Measurements from ENCODE around the gene PANK2.
"Not testable (repeated sequence)": the region's sequence is repeated elsewhere in the genome, so short reads cannot be mapped to it uniquely, and the experiment has no call there.

Gene PANK2

DNA sequence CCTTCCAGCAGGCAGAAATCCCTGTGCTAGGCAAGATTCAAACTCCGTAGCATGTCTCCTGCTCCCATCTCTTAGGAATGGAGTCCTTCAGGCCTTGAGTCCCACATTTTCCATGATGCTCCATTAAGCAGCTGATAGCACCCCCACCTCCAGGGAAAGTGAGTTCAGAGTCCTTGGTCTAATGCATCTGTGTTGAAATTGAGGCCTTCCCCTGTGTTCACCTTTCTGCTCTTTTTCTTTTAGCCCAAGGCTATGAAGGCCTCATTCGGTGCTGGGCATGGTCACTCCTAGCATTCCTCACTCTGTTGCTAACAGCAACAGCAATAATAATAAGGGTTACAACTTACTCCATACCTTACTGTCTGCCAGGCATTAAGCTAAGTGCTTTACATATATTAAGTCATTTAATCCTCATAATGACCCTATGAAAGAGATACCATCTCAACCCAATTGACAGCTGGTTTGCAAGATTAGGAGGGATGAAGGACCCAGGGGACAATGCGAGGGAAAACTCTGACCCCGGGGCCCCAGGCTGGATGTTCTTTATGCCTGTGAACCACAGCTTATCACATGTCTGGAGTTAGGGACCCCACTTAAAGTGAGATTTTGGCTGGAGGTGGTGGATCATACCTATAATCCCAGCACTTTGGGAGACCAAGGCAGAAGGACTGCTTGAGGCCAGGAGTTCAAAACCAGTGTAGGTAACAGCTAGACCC lies 17.5 kb upstream of the PANK2 start:
- no peak for DNase-seq

GRCh38 chr20:3873507-3873906 lies 15.7 kb upstream of the PANK2 start:
- DNase-seq = no peak

- DNase-seq = no peak
Observed at GRCh38 chr20:3874194-3874844, 14.9 kb upstream of the PANK2 start.

GRCh38 chr20:3875378-3875974 lies 13.7 kb upstream of the PANK2 start:
- no peak for DNase-seq

DNA sequence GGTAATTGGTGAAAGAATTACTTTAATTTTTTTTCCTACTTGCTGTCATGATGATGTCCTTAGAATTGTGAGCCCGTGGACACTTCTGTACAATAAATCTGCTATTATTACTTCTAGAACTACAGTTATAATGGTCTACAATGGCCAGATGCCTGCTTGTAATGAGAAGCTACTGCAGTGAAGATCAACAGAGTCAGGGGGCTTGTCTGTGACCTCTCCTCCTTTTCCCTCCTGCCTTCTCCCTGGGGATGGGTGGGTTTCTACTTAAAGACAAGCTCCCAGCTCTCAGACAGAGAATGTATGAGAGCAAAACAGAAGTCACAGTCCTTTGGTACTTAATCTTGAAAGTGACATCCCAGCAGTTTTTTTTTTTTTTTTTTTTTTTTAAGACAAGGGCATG lies 13.2 kb upstream of the PANK2 start:
- no peak for DNase-seq

DNA sequence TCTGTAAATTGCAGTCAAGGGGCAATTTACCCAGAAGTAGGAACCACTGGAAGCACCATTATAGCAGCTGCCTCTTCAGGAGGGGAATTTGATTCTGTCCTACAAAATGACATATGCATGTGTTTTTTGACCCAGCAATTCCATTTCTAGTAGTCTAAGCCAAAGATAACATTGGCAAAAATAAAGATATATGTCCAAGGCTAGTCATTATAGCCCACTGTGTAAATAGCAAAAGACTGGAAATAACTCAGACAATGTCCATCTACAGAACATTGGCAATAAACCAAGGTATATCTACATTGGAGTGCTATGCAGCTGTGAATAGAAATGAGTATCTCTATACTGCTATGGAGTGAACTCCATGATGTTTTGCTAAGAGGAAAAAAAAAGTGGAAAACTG lies 12.5 kb upstream of the PANK2 start:
- no peak for DNase-seq

DNA sequence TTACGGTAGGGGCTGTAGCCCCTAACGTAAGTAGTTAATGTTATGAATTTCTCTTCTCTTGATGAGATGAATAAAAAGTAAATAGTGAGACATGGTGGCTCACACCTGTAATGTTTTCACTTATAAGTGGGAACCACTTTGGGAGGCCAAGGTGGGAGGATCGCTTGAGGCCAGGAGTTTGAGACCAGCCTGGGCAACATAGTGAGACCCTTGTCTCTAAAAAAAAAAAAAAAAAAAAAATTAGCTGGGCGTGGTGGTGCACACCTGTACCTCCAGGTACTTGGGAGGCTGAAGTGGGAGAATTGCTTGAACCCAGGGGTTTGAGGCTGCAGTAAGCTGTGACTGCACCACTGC lies 10.3 kb upstream of the PANK2 start:
- not testable (repeated sequence) for DNase-seq

DNA sequence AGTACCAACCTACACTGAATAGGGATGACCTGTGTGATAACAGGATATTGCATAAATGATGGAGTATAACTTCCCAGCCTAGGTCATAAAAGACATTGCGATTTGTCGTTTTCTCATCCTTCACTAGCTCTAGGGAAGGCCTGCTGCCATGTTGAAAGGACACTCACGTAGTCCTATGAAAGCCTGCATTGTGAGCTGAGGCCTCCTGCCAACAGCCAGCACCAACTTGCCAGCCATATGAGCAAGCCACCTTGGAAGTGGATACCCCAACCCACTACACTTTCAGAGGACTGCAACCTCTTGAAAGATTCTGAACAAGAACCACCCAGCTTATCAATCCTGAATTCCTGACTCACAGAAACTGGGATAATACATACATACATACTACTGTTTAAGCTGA lies 3.5 kb upstream of the PANK2 start:
- no peak for DNase-seq

DNA sequence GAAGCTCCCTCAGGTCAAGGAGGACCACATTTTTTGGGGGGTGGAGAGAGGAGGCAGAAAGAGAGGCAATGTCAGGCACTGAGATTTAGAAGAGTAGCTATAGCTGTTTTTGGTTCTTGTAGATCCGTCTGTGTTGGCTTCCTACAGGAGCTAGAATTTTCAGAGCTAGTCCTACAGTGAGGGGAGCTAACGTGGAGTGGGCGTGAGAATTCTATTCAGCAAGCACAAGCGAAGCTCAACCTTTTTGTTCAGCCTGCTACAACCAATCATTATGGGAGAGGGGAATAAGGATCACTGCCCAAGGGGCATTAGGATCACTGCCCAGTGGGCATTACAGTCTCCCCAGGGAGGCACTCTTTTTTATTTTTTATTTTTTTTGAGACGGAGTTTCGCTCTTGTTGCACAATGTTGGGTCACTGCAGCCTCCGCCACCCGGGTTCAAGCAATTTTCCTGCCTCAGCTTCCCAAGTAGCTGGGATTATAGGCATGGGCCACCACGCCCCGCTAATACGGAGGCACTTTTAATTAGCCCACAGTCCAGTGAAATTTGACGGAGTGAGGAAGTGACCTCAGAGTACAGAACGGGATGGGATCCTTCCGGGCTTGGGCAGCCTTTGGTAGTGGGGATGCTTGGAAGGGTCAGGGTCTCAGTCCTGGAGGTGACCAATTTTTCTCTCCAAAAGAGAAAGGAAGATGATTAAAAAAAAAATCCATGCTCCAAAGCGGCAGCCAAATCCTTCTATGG lies 1.1 kb upstream of the PANK2 start:
- no peak for DNase-seq

DNA sequence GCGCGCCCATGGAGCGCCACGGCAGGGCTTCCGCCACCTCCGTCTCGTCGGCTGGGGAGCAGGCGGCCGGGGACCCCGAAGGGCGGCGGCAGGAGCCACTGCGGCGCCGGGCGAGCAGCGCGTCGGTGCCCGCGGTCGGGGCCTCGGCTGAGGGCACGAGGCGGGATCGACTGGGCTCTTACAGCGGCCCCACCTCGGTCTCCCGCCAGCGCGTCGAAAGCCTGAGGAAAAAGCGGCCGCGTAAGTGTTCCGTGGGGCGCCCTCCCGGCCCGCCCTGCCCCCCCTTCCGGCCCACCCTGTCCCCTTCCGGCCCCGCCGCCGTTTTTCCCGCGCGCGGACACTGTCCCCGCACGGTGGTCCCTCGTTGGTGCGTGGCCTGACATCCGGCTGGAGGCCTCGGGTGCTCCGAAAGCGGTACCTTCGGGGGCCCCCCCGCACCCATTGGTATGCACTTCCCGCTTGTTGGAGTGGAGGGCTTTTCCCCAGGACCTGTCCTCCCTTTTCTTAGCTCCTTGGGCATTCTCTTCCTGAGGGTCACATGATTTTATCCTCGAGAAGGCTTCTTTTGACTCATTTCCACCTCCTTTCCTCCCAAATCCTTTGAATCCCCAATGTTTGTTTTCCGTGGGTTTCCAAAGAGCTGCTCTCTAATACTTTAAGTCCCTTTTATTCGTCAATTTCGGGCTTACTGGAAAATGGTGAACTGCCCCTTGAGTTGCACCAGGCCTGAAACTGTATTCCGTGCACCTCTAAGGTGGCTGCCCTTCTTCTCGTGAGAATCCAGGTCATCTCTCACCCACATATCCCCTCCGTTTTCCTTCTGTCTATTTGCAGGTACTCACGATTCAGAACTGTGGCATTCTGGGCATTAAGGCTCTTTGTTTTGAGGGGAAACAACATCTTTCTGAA lies 556 bp downstream of the PANK2 start:
- DNase-seq = peak; percentile 40

DNA sequence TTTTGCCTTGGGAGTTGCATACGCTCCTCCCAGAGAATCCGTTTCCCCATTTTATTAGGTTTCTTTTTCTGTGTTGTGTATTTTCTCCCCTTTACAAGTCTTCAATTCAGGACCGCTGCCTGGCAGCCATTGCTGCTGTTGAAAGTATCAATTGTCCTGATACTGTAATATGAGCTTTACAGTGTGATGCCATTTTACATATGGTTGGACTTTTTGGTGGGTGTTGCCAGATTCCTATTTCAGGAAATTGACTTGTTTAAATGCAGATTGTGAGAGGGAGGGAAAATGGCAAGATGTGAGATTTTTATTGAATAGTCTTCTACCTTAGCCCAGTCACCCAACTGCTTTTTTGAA lies 1.2 kb downstream of the PANK2 start:
- no peak for DNase-seq

- no peak for DNase-seq
Observed at GRCh38 chr20:3890999-3891929, 2.1 kb downstream of the PANK2 start.

- DNase-seq = no peak
Observed at GRCh38 chr20:3894796-3895195, 5.6 kb downstream of the PANK2 start.

DNA sequence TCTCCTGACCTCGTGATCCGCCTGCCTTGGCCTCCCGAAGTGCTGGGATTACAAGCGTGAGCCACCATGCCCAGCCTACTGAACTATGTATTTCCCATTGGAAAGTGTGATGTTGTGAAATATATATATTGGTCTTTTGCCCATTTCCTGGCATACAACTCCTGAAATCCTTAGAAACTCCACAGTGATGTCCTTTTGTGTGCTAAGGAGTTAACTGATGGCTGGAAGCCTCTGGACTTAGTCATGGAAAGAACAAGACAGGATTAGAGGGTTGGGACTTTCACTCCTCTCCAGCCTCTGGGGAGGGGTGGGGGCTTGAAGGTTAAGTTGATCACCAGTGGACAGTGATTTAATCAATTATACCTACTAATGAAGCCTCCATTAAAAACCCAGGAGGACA lies 7.1 kb downstream of the PANK2 start:
- no peak for DNase-seq

DNA sequence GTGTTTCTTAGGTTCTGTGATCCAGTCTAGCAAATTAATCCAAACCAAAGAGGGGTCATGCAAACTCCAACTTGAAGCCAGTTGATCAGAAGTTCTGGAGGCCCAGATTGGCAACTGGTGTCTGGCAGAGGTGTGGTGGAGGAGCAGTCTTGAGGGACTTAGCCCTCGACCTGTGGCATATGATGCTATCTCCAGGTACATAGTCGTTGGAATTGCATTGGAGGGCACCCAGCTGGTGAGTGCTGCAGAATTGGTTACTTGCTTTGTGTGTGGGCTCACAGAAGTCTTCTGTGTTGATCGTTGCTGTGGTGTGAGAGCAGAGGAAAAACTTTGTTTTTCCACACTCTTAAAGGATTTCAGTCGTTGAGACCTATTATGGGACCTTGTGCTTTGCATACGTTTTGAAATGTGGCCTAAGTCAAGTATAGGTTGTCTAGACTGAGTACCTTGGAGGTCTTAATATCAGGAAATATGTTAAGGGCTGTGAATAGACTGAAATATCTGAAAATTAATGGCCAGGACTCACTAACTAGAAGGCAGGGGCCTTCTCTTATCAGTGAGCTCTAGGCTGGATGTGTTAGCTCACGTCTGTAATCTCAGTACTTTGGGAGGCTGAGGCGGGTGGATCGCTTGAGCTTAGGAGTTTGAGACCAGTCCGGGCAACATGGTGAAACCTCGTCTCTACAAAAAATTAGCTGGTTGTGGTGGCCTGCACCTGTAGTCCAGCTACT lies 7.8 kb downstream of the PANK2 start:
- no peak for DNase-seq

DNA sequence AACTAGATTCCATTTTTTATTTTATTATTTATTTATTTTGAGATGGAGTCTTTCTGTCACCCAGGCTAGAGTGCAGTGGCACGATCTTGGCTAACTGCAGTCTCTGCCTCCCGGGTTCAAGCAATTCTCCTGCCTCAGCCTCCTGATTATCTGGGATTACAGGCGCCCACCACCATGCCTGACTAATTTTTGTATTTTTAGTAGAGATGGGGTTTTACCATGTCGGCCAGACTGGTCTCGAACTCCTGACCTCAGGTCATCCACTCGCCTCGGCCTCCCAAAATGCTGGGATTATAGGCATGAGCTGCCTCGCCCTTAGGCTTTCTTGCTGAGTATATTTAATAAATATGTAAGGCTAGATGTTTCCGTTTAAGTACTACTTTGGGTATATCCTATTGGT lies 9.0 kb downstream of the PANK2 start:
- DNase-seq = not testable (repeated sequence)

- DNase-seq = no peak
Observed at GRCh38 chr20:3898639-3899038, 9.5 kb downstream of the PANK2 start.

DNA sequence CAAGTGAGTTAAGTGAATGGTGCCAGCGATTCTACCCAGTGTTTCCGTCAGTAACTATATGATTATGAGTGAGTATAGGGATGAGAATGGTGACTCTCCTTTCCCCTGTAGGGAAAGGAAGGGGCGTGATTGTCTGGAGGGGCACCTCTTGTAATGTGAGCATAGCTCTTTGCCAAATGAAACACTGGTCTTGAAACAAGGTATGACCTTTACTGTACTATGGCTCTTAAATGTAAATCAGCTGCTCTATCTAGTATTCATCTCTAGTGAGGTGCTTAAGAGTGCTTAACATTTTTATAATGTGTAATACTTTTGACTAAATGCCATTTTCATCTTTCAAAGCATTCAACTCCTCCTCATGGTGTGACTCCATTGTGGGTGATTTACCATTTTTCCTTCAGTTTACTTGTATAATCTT lies 11.0 kb downstream of the PANK2 start:
- DNase-seq = no peak

DNA sequence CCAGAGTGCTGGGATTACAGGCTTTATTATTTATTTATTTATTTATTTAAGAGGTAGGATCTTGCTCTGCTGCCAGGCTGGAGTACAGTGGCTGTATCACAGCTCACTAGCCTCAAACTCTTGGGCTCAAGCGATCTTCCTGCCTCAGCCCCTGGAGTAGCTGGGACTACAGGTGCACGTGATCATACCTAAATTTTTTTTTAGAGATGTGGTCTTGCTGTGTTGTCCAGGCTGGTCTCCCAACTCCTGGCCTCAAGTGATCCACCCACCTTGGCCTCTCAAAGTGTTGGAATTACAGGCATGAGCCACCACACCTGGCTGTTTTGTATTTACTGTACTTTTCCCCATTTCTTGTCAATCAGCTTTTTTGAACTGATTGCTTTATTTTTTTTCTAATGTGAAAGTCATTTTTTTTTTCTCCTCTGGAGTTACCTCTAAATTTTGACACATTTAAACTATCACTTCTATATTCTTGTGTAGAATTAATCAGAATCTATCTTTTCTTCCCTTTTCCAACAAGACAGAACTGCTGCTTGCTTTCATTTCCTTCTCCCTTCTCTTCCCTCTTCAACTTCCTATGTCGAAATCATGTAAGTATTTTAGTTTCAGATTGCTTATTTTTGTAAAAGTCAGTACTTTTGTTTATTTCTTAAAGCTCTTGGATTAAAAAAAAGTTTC lies 12.0 kb downstream of the PANK2 start:
- no peak for DNase-seq

DNA sequence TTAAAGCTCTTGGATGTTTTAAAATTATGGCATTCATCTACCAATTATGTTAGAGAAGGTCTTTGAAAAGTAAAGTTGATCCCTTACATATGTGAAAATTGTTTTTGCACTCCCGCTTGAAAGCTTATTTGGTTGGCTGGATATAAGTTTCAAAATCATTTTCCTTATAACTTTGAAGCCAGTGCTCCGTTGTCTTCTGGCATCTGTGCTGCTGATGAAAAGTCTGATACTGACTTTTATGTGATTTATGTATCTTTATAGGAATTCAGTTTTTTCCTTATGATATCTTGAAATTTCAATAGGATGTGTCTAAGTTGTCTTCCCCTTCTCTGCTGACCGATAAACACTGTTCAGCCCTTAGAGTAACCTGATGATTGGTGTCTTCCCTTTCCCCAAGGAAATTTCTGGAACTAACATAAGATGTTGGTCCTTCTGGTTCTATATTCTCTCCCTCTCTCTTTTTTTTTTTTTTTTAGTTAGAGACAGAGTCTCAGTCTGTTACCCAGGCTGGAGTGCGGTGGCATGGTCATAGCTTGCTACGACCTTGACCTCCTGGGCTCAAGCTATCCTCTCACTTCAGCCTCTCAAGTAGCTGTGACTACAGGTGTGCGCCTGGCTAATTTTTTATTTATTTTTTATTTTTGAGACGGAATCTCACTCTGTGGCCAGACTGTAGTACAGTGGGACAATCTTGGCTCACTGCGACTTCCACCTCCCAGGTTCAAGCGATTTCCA lies 12.7 kb downstream of the PANK2 start:
- DNase-seq = no peak
